Stimulated activated CD4-positive, alpha-beta T cell treated with anti-CD3 and anti-CD28 coated beads, Interleukin-1b, Interleukin-23, amount 100 ng/mL, for 1 hour (primary cell): Measurements from ENCODE around the gene ATRNL1.
"Not testable (repeated sequence)": the region's sequence is repeated elsewhere in the genome, so short reads cannot be mapped to it uniquely, and the experiment has no call there.

ENCODE experiments used
- DNase-seq, 2 donors: peaks; one replicate each; pipeline ENCODE4 v3.0.0-alpha.2; 2020; ENCODE audit warnings: low read depth in 2 of 2

ATRNL1 gene

GRCh38 chr10:115207276-115207675, 114.1 kb downstream of the ATRNL1 start:
- DNase-seq: not testable (repeated sequence)

DNA sequence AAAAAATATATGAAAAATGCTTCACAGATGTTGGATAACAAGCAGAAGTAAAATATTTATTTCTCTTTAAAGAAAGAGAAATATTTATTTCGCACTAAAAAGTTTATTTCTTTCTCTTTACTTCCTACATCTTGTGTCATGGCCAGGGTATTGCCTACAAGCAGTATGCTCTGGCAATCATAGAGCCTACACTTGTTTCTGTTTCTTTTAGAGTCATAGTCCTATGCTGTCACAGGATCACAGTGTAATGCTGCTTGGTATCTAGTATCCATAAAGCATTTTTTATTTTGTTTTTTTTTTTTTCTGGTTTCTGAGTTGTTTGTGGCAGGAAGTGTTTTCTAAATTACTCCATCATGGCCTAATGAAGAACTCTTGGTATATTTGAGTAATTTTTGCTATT, 116.0 kb downstream of the ATRNL1 start:
- DNase-seq: no peak

- DNase-seq: no peak
These were observed 121.7 kb downstream of the ATRNL1 start for GRCh38 chr10:115214829-115215228.

GRCh38 chr10:115219203-115219602, 126.0 kb downstream of the ATRNL1 start:
- no peak for DNase-seq

DNA sequence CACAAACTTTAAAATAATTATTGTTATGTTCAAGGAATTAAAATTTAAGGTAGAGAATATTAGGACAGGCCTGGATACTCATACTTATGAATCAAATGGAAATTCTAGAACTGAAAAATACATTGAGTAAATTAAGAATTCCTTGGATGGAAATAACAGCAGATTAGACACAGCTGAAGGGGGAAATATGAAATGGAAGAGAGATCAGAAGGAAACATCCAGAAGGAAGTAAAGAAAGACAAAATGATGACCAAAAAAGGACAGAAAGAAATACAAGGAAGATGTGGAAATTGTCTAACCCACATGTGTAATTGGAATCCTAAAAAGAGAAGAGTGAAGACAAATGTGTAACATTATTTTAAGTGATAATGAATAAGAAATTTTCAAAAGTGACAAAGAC, 128.9 kb downstream of the ATRNL1 start:
- DNase-seq: no peak

GRCh38 chr10:115239761-115240160, 146.6 kb downstream of the ATRNL1 start:
- no peak for DNase-seq

GRCh38 chr10:115250784-115251183, 157.6 kb downstream of the ATRNL1 start:
- no peak for DNase-seq

DNA sequence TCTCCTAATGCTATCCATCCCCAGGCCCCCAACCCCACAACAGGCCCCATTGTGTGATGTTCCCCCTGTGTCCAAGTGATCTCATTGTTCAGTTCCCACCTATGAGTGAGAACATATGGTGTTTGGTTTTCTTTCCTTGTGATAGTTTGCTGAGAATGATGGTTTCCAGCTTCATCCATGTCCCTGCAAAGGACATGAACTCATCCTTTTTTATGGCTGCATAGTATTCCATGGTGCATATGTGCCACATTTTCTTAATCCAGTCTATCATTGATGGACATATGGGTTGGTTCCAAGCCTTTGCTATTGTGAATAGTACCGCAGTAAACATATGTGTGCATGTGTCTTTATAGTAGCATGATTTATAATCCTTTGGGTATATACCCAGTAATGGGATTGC, 160.6 kb downstream of the ATRNL1 start:
- not testable (repeated sequence) for DNase-seq

- no peak for DNase-seq
These were observed 179.3 kb downstream of the ATRNL1 start for GRCh38 chr10:115272482-115272881.

- DNase-seq: no peak
These were observed 185.1 kb downstream of the ATRNL1 start for GRCh38 chr10:115278294-115278693.

GRCh38 chr10:115295213-115295805, 202.1 kb downstream of the ATRNL1 start:
- DNase-seq: no peak

DNA sequence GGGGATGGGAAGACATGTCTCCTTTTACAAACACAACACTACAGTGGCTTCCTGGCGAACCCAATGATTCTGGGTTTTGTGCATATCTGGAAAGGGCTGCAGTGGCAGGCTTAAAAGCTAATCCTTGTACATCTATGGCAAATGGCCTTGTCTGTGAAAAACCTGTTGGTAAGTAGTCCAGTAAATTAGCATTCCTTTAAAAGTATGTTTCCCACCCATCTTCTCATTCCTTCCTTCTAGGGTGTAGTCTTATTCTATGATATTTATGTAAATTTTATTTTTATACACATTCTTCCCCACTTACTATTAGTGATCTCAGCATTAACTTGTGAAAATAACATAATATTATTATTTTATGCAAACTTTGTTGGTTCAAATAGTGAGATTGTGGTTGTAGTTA, 206.9 kb downstream of the ATRNL1 start:
- no peak for DNase-seq

DNA sequence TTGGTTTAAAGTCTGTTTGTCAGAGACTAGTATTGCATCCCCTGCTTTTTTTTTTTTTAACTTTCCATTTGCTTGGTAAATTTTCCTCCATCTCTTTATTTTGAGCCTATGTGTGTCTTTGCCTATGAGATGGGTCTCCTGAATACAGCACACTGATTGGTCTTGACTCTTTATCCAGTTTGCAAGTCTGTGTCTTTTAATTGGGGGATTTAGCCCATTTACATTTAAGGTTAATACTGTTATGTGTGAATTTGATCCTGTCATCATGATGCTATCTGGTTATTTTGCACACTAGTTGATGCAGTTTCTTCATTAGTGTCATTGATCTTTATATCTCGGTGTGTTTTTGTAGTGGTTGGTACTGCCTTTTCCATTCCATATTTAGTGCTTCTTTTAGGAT, 226.5 kb downstream of the ATRNL1 start:
- DNase-seq: not testable (repeated sequence)

- no peak for DNase-seq
These were observed 228.2 kb downstream of the ATRNL1 start for GRCh38 chr10:115321360-115321759.

DNA sequence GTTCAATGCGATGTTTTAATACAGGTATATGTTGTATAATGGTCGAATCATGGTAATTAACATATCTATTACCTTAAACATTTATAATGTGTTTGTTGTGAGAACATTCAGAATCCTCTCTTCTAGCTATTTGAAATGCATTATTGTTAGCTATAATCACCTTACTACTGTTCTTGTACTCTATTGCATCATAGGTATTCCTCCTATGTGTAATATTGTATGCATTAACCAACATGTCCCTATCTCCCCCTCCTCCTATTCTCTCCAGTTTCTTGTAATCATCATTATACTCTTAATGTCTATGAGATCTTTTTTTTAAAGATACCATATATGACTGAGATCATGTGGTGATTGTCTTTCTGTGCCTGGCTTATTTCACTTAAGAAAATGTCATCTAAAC, 235.2 kb downstream of the ATRNL1 start:
- DNase-seq: no peak

- no peak for DNase-seq
These were observed 242.2 kb downstream of the ATRNL1 start for GRCh38 chr10:115335366-115335765.

DNA sequence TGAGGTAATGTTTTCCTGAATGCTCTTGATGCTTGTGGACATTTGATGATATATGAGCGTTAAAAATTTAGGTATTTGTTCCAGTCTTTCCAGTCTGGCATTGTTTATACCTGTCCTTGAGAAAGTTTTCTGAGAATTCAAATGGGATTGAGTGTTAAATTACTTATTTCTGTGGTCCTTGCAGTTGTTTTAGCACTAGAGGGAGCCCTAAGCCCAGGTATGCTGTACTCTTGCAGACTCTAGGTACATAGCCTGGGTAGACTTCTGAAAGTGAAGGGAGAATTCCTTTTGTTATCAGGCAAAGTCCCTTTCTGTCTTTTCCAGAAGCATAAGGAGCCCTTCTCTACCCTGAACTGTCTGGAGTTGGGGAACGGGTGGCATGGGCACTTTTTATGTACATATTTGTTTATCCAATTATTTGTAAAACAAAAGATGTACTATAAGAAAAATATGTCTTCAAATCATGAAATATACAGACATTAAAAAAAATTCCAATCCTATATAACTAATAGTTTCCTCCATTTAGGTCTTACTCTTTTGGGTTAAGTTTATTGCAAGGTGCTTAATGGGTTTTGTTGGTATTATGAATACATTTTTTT, 262.1 kb downstream of the ATRNL1 start:
- DNase-seq: no peak

DNA sequence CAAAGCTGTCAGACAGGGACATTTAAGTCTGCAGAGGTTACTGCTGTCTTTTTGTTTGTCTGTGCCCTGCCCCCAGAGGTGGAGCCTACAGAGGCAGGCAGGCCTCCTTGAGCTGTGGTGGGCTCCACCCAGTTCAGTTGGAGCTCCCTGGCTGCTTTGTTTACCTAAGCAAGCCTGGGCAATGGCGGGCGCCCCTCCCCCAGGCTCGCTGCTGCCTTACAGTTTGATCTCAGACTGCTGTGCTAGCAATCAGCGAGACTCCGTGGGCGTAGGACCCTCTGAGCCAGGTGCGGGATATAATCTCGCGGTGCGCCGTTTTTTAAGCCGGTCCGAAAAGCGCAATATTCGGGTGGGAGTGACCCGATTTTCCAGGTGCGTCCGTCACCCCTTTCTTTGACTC, 274.8 kb downstream of the ATRNL1 start:
- DNase-seq: not testable (repeated sequence)

DNA sequence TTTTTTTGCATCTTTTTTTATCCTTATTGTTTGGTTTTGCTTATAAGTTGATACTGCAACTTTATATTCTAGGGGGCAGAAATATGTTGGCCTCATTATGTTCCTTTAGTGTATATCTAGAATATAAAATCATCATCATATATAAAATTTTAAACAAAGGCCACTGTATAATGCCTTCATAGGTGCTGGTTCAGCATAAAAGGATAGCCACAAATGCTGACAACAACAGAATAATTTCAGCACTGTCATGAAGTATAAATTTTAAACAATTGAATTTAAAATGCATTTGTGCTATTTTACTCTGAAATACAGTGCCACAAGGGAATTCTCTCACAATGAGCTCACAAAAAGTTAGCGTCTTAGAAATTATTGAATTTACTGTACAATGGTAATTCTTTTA, 285.9 kb downstream of the ATRNL1 start:
- DNase-seq: no peak

GRCh38 chr10:115384665-115385064, 291.5 kb downstream of the ATRNL1 start:
- no peak for DNase-seq

DNA sequence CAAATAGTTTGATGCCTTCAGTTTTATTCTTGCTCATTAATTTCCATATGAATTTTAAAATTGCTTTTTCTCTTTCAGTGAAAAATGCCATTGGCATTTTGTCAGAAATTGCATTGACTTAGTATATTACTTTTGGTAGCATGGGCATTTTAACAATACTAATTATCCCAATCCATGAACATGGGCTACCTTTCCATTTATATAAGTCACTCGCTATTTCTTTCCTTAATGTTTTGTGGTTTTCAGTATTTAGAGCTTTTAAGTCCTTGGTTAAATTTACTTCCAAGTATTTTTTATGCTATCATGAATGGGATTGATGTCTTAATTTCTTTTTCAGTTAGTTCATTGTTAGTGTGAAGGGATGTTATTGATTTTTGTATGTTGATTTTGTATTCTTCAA, 297.4 kb downstream of the ATRNL1 start:
- DNase-seq: no peak

DNA sequence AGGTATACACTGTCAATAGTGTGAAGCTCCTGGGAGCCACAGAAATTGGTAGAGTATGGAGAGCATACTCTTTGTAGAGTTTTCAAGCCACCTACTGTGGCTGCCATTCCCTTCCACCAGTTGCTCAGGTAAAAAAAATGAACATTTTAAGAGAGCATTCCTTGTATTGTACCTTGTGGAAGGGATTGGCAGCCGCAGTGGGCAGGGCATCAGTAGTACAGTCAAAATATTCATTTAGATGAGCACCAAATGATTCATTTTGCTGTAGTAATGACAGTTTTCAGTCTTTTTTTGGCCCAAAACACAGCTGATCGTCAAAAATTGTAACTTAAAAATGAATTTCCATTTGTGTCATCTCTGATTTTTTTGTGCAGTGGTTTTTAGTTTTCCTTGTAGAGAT, 304.9 kb downstream of the ATRNL1 start:
- no peak for DNase-seq

DNA sequence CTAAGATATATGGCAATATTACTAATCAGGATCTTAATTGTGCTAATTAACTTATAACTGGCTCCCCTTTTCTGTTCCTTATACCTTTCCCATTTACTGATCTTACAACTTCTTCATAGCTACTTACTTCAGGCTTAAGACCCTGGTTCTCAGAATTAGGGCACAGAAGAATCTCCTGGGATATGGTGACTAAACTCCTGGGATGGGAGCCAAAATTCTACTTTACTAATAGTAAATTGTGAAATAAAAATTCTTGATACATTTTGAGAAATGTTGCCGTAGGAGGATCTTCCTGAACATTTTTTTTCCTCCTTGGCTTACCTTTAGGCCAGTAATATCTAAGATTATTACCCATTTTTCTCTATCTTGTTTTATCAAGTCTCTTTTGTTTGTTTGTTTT, 309.5 kb downstream of the ATRNL1 start:
- no peak for DNase-seq

DNA sequence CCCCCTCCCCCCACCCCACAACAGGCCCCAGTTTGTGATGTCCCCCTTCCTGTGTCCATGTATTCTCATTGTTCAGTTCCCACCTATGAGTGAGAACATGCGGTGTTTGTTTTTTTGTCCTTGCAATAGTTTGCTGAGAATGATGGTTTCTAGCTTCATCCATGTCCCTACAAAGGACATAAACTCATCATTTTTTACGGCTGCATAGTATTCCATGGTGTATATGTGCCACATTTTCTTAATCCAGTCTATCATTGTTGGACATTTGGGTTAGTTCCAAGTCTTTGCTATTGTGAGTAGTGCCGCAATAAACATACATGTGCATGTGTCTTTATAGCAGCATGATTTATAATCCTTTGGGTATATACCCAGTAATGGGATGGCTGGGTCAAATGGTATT, 312.7 kb downstream of the ATRNL1 start:
- not testable (repeated sequence) for DNase-seq
